A673 (cell line): ENCODE results near the gene INCA1. TPM values are rescaled to one million over a fixed set of nuclear protein-coding genes. Genes with fewer than 3 reads are reported as not detected.

ENCODE experiments used
- BruUV-seq: library from RNA; stranded (reverse); fragments of 400-500 nt; replicated peaks from 2 replicates; lab custom pipeline; 2021; lab: Mats Ljungman, UMichigan
- CTCF ChIA-PET: fragments of 300-600 bp; sonication (Branson Sonifier 250); formaldehyde crosslinking; loops from one replicate; lab custom pipeline; 2022; ENCODE audit warnings: antibody characterized with exemption; lab: Charles Lee
- POLR2A ChIA-PET: fragments of 300-600 bp; sonication (Branson Sonifier 250); formaldehyde crosslinking; loops from one replicate; lab custom pipeline; 2022; ENCODE audit warnings: antibody characterized with exemption; ENCODE audit not compliant: low non-redundant PET; lab: Charles Lee
- DNase-seq: peaks from one replicate; pipeline ENCODE4 v3.0.0-alpha.2; 2015; ENCODE audit warnings: low spot score
- H3K27ac ChIP-seq: fragments of 200-600 bp; sonication (generic); 2 replicates; pipeline ENCODE4 v1.5.1; 2016; ENCODE audit warnings: mixed run types, low read depth, mild to moderate bottlenecking, mixed read lengths, antibody characterized with exemption, low read length; ENCODE audit not compliant: poor library complexity, severe bottlenecking
- H3K27me3 ChIP-seq: fragments of 200-600 bp; sonication (generic); replicated peaks from 2 replicates; pipeline ENCODE4 v1.6.1; 2017; ENCODE audit warnings: mixed run types, low read depth, mild to moderate bottlenecking, mixed read lengths, antibody characterized with exemption, low read length; ENCODE audit not compliant: insufficient read depth, poor library complexity
- H3K36me3 ChIP-seq: fragments of 200-600 bp; sonication (generic); 2 replicates; pipeline ENCODE4 v1.6.1; 2016; ENCODE audit warnings: mixed run types, mild to moderate bottlenecking, mixed read lengths, antibody characterized with exemption, low read length; ENCODE audit not compliant: insufficient read depth, poor library complexity, severe bottlenecking
- H3K4me1 ChIP-seq: fragments of 200-600 bp; sonication (generic); 2 replicates; pipeline ENCODE4 v1.6.1; 2017; ENCODE audit warnings: mixed run types, mild to moderate bottlenecking, mixed read lengths, antibody characterized with exemption, low read length; ENCODE audit not compliant: insufficient read depth, poor library complexity, severe bottlenecking
- H3K4me3 ChIP-seq: fragments of 200-600 bp; sonication (generic); 2 replicates; pipeline ENCODE4 v1.5.1; 2016; ENCODE audit warnings: low read depth, mixed run types, mild to moderate bottlenecking, mixed read lengths, low read length; ENCODE audit not compliant: poor library complexity, severe bottlenecking
- H3K9me3 ChIP-seq: fragments of 200-600 bp; sonication (generic); 2 replicates; pipeline ENCODE4 v1.6.1; 2016; ENCODE audit warnings: mixed run types, low read depth, mild to moderate bottlenecking, mixed read lengths, antibody characterized with exemption, low read length; ENCODE audit not compliant: poor library complexity, severe bottlenecking
- CTCF ChIP-seq: fragments of 300-800, 200-600 bp; sonication (generic); conservative IDR thresholded peaks from 2 replicates; pipeline ENCODE4 v1.5.1; 2017; ENCODE audit warnings: low read depth, mild to moderate bottlenecking, antibody characterized with exemption, low read length, moderate library complexity, mixed read lengths
- EZH2 ChIP-seq: fragments of 200-600 bp; sonication (generic); IDR thresholded peaks from 2 replicates; pipeline ENCODE4 v1.6.1; 2017; ENCODE audit warnings: borderline replicate concordance, low read depth, mild to moderate bottlenecking, mixed read lengths, antibody characterized with exemption, low read length; ENCODE audit not compliant: poor library complexity, severe bottlenecking
- intact Hi-C: fragments of 100-400 bp; cut with micrococcal nuclease; formaldehyde crosslinking; loops from one replicate; pipeline ENCODE4 v1.10.0; 2022; ENCODE audit not compliant: unreplicated experiment
- total RNA-seq: library from RNA; stranded (reverse); gene quantifications from 2 replicates; pipeline ENCODE4 v1.2.3, GENCODE V29; 2021

Gene INCA1
- total RNA-seq, 1 experiment from 2014 or later = 0.62 TPM

GRCh38 chr17:4958102-4958501 lies 39.2 kb downstream of the INCA1 start:
- no peak for DNase-seq
- Histone ChIP-seq H3K4me3 (no peak overlapping the region), H3K27me3 (no peaks in the 10 kb centered on the region), H3K36me3 (peaks cover 6% of the 10 kb centered on the region), H3K27ac (no peak overlapping the region), H3K9me3 (no peaks in the 10 kb centered on the region), H3K4me1 (peaks cover 7% of the 10 kb centered on the region)
- intact Hi-C loops = no loop called here
- no TSS peak for BruUV-seq
- ChIA-PET CTCF (no interaction called here), POLR2A (no interaction called here)
- TF ChIP-seq CTCF = no peak
- TF ChIP-seq EZH2 = no peak

GRCh38 chr17:4956493-4957061 lies 40.7 kb downstream of the INCA1 start:
- POLR2A ChIA-PET = no interaction called here
- Histone ChIP-seq H3K36me3 (peaks cover 6% of the 10 kb centered on the region), H3K4me1 (peaks cover 7% of the 10 kb centered on the region), H3K4me3 (no peak overlapping the region), H3K27ac (no peak overlapping the region), H3K27me3 (no peaks in the 10 kb centered on the region), H3K9me3 (no peaks in the 10 kb centered on the region)
- intact Hi-C loops = no loop called here
- BruUV-seq = no TSS peak
- no peak for DNase-seq
- no peak for TF ChIP-seq EZH2
- peak; percentile 57 for TF ChIP-seq CTCF
- CTCF ChIA-PET = no interaction called here

GRCh38 chr17:4955091-4955490 lies 42.2 kb downstream of the INCA1 start:
- Histone ChIP-seq H3K27ac (no peak overlapping the region), H3K9me3 (no peaks in the 10 kb centered on the region), H3K4me1 (peaks cover 9% of the 10 kb centered on the region), H3K27me3 (no peaks in the 10 kb centered on the region), H3K4me3 (no peak overlapping the region), H3K36me3 (peaks cover 6% of the 10 kb centered on the region)
- ChIA-PET CTCF (no interaction called here), POLR2A (no interaction called here)
- DNase-seq = no peak
- BruUV-seq = no TSS peak
- intact Hi-C loops = no loop called here
- no peak for TF ChIP-seq EZH2

- no peak for TF ChIP-seq CTCF
- no peak for DNase-seq
- no peaks in the 10 kb centered on the region for H3K9me3 ChIP-seq
- ChIA-PET CTCF (no interaction called here), POLR2A (no interaction called here)
- intact Hi-C loops = no loop called here
- H3K27me3 ChIP-seq = no peaks in the 10 kb centered on the region
- no TSS peak for BruUV-seq
- peaks cover 9% of the 10 kb centered on the region for H3K4me1 ChIP-seq
- H3K36me3 ChIP-seq = no peaks in the 10 kb centered on the region
- no peak overlapping the region for H3K4me3 ChIP-seq
- H3K27ac ChIP-seq = no peak overlapping the region
Measured at GRCh38 chr17:4953451-4953961, 43.8 kb downstream of the INCA1 start.
